H1 (cell line): ENCODE data around the gene PIP5K1C. TPM values are rescaled to one million over a fixed set of nuclear protein-coding genes. Genes with fewer than 3 reads are reported as not detected.

ENCODE experiments used
- CTCF ChIA-PET: fragments of 300-600 bp; sonication (Branson Sonifier 250); formaldehyde crosslinking; loops from one replicate; lab custom pipeline; 2021; ENCODE audit not compliant: partially characterized antibody; lab: Charles Lee
- POLR2A ChIA-PET: fragments of 300-600 bp; sonication (Branson Sonifier 250); formaldehyde crosslinking; loops from one replicate; lab custom pipeline; 2021; ENCODE audit warnings: inconsistent platforms; ENCODE audit not compliant: partially characterized antibody; lab: Charles Lee
- DNase-seq, 2 experiments: peaks; one replicate each; pipeline versions ENCODE4 v3.0.0 to v3.0.0-alpha.2; 2010 to 2022; ENCODE audit warnings: low spot score in 2 of 2, low read depth in 1 of 2, mixed read lengths in 1 of 2
- FAIRE-seq: peaks from 2 replicates; lab custom pipeline; 2011; peaks lifted over from hg19 to GRCh38; lab: Jason Lieb, UNC
- H2AFZ ChIP-seq: 2 replicates; pipeline ENCODE4 v1.8.1; 2012; ENCODE audit warnings: low read length, inconsistent platforms
- H2AK5ac ChIP-seq: 2 replicates; pipeline ENCODE4 v1.6.1; 2013; ENCODE audit warnings: low read depth, low read length
- H2BK120ac ChIP-seq: replicated peaks from 2 replicates; pipeline ENCODE3; 2013; ENCODE audit warnings: low read depth, low read length, inconsistent platforms
- H2BK12ac ChIP-seq: 2 replicates; pipeline ENCODE4 v1.6.1; 2013; ENCODE audit warnings: low read depth, low read length
- H2BK15ac ChIP-seq: 2 replicates; pipeline ENCODE4 v1.6.1; 2013; ENCODE audit warnings: low read length
- H2BK20ac ChIP-seq: 2 replicates; pipeline ENCODE4 v1.6.1; 2013; ENCODE audit warnings: low read length
- H2BK5ac ChIP-seq: 2 replicates; pipeline ENCODE4 v1.6.1; 2013; ENCODE audit warnings: low read depth, low read length
- H3K14ac ChIP-seq: 2 replicates; pipeline ENCODE4 v1.6.1; 2013; ENCODE audit warnings: inconsistent platforms; ENCODE audit not compliant: insufficient read length
- H3K18ac ChIP-seq: 2 replicates; pipeline ENCODE4 v1.6.1; 2013; ENCODE audit warnings: low read length; ENCODE audit errors: extremely low read depth
- H3K23ac ChIP-seq: 2 replicates; pipeline ENCODE4 v1.6.1; 2013; ENCODE audit warnings: inconsistent platforms; ENCODE audit not compliant: insufficient read length
- H3K23me2 ChIP-seq: 2 replicates; pipeline ENCODE4 v1.6.1; 2013; ENCODE audit warnings: low read depth, low read length
- H3K27ac ChIP-seq: 2 replicates; pipeline ENCODE4 v1.6.1; 2011; ENCODE audit warnings: low read depth, low read length, inconsistent platforms
- H3K27me3 ChIP-seq, 4 experiments: replicated peaks in 1 of 4; 1 replicate in 1 of 4; 2 replicates in 3 of 4; pipeline versions ENCODE4 v1.6.1 to v1.8.1; 2011 to 2013; ENCODE audit warnings: low read length in 3 of 4, mild to moderate bottlenecking in 3 of 4, inconsistent platforms in 2 of 4, mixed read lengths in 2 of 4, moderate library complexity in 1 of 4; ENCODE audit not compliant: control insufficient read depth in 3 of 4, insufficient read depth in 3 of 4; ENCODE audit errors: extremely low read depth in 1 of 4
- H3K36me3 ChIP-seq, 4 experiments: 2 replicates each; pipeline versions ENCODE4 v1.6.1 to v1.8.1; 2011 to 2013; ENCODE audit warnings: mild to moderate bottlenecking in 4 of 4, low read length in 3 of 4, moderate library complexity in 2 of 4, control low read depth in 1 of 4, inconsistent platforms in 1 of 4; ENCODE audit not compliant: insufficient read depth in 4 of 4, control insufficient read depth in 2 of 4
- H3K4ac ChIP-seq: replicated peaks from 2 replicates; pipeline ENCODE3; 2013; ENCODE audit warnings: low read length, low read depth, mixed read lengths, inconsistent platforms; ENCODE audit not compliant: insufficient read length
- H3K4me1 ChIP-seq, 4 experiments: replicated peaks in 1 of 4; 1 replicate in 1 of 4; 2 replicates in 3 of 4; pipeline versions ENCODE4 v1.6.1 to v1.8.1; 2011 to 2013; ENCODE audit warnings: low read length in 3 of 4, inconsistent platforms in 2 of 4, mixed read lengths in 1 of 4; ENCODE audit not compliant: insufficient read depth in 4 of 4, control insufficient read depth in 3 of 4
- H3K4me2 ChIP-seq, 2 experiments: 2 replicates each; pipeline versions ENCODE4 v1.6.1 to v1.8.1; 2011 to 2013; ENCODE audit warnings: low read depth in 2 of 2, low read length in 2 of 2, control low read depth in 1 of 2, inconsistent platforms in 1 of 2, mild to moderate bottlenecking in 1 of 2; ENCODE audit not compliant: insufficient read depth in 1 of 2
- H3K4me3 ChIP-seq, 4 experiments: fragments of 200-600, 300-600 bp in 1 of 4; sonication (generic), shearing (Covaris generic), sonication (Bioruptor Twin) in 1 of 4; 2 replicates each; pipeline versions ENCODE4 v1.5.1 to v1.8.1; 2011 to 2016; ENCODE audit warnings: low read length in 4 of 4, low read depth in 3 of 4, control low read depth in 2 of 4, inconsistent platforms in 2 of 4, mild to moderate bottlenecking in 2 of 4, mixed read lengths in 1 of 4, moderate library complexity in 1 of 4; ENCODE audit not compliant: insufficient read depth in 2 of 4; ENCODE audit errors: extremely low read depth in 1 of 4
- H3K56ac ChIP-seq: replicated peaks from 2 replicates; pipeline ENCODE3; 2013; ENCODE audit warnings: low read depth, mild to moderate bottlenecking, mixed read lengths, low read length, inconsistent platforms; ENCODE audit not compliant: insufficient read length
- H3K79me1 ChIP-seq: 2 replicates; pipeline ENCODE4 v1.6.1; 2013; ENCODE audit warnings: low read depth, low read length, control low read depth
- H3K79me2 ChIP-seq, 2 experiments: 2 replicates each; pipeline versions ENCODE4 v1.6.1 to v1.8.1; 2012 to 2013; ENCODE audit warnings: low read length in 2 of 2, mild to moderate bottlenecking in 2 of 2, inconsistent platforms in 1 of 2; ENCODE audit not compliant: insufficient read depth in 2 of 2, control insufficient read depth in 1 of 2
- H3K9ac ChIP-seq, 4 experiments: replicated peaks in 1 of 4; 1 replicate in 1 of 4; 2 replicates in 3 of 4; pipeline versions ENCODE4 v1.6.1 to v1.8.1; 2011 to 2013; ENCODE audit warnings: low read depth in 3 of 4, low read length in 3 of 4, control low read depth in 2 of 4, mild to moderate bottlenecking in 2 of 4, moderate library complexity in 2 of 4, inconsistent platforms in 1 of 4; ENCODE audit errors: extremely low read depth in 1 of 4
- H3K9me3 ChIP-seq, 2 experiments: 2 replicates each; pipeline versions ENCODE4 v1.6.1 to v1.8.1; 2012 to 2013; ENCODE audit warnings: mild to moderate bottlenecking in 2 of 2, moderate library complexity in 2 of 2, control low read depth in 1 of 2, inconsistent platforms in 1 of 2, low read depth in 1 of 2, low read length in 1 of 2, mixed read lengths in 1 of 2; ENCODE audit not compliant: insufficient read depth in 2 of 2
- H4K20me1 ChIP-seq, 2 experiments: replicated peaks in 1 of 2; 2 replicates each; pipeline versions ENCODE3 to v1.8.1; 2011 to 2013; ENCODE audit warnings: inconsistent platforms in 2 of 2, low read length in 2 of 2, mild to moderate bottlenecking in 1 of 2; ENCODE audit not compliant: insufficient read depth in 2 of 2, control insufficient read depth in 1 of 2
- H4K5ac ChIP-seq: 2 replicates; pipeline ENCODE4 v1.6.1; 2013; ENCODE audit warnings: low read length, low read depth, mixed read lengths, inconsistent platforms; ENCODE audit not compliant: insufficient read length
- H4K8ac ChIP-seq: 2 replicates; pipeline ENCODE4 v1.8.0; 2013; ENCODE audit warnings: mild to moderate bottlenecking, moderate library complexity, low read length, inconsistent platforms; ENCODE audit not compliant: insufficient read depth; ENCODE audit errors: extremely low read depth
- H4K91ac ChIP-seq: replicated peaks from 2 replicates; pipeline ENCODE3; 2013; ENCODE audit warnings: low read length, mixed read lengths, inconsistent platforms; ENCODE audit not compliant: insufficient read length
- ASH2L ChIP-seq: fragments of 200-600, 300-600 bp; sonication (generic); IDR thresholded peaks from one replicate; pipeline ENCODE4 v1.7.1; 2017; ENCODE audit warnings: low read length
- CBX5 ChIP-seq: fragments of 300-800, 300-1000 bp; sonication (generic); IDR thresholded peaks from 2 replicates; pipeline ENCODE4 v1.7.1; 2016; ENCODE audit warnings: antibody characterized with exemption, low read length, low read depth
- CHD2 ChIP-seq: IDR thresholded peaks from 2 replicates; pipeline ENCODE4 v1.6.1; 2012; ENCODE audit warnings: low read length, improper control_type of control experiment
- FOSL1 ChIP-seq: IDR thresholded peaks from 2 replicates; pipeline ENCODE4 v1.6.1; 2011; ENCODE audit warnings: mild to moderate bottlenecking, low read depth, low read length, moderate library complexity; ENCODE audit not compliant: insufficient read depth
- HDAC2 ChIP-seq, 2 experiments: fragments of 300-600 bp in 1 of 2; sonication (generic) in 1 of 2; IDR thresholded peaks; 2 replicates each; pipeline ENCODE4 v1.6.1; 2011 to 2012; ENCODE audit warnings: low read depth in 2 of 2, low read length in 2 of 2, mild to moderate bottlenecking in 2 of 2, moderate library complexity in 2 of 2, borderline replicate concordance in 1 of 2, inconsistent platforms in 1 of 2
- KDM5A ChIP-seq: fragments of 200-600 bp; IDR thresholded peaks from 2 replicates; pipeline ENCODE4 v1.7.1; 2012; ENCODE audit warnings: mild to moderate bottlenecking, low read length, inconsistent platforms, mixed read lengths
- MAX ChIP-seq: IDR thresholded peaks from 2 replicates; pipeline ENCODE4 v1.6.1; 2012; ENCODE audit warnings: inconsistent platforms
- NANOG ChIP-seq: IDR thresholded peaks from 2 replicates; pipeline ENCODE4 v1.6.1; 2011; ENCODE audit warnings: low read length, low read depth, mild to moderate bottlenecking, inconsistent platforms; ENCODE audit not compliant: insufficient read depth, poor library complexity, severe bottlenecking
- NRF1 ChIP-seq: IDR thresholded peaks from 2 replicates; pipeline ENCODE4 v1.6.1; 2011; ENCODE audit warnings: mild to moderate bottlenecking, low read depth, low read length, improper control_type of control experiment
- SIRT6 ChIP-seq: IDR thresholded peaks from one replicate; pipeline ENCODE4 v1.7.1; 2012; ENCODE audit warnings: low read length, inconsistent platforms
- SIX5 ChIP-seq: IDR thresholded peaks from 2 replicates; pipeline ENCODE4 v1.6.1; 2011; ENCODE audit warnings: mild to moderate bottlenecking, low read depth, low read length
- SP1 ChIP-seq: IDR thresholded peaks from 2 replicates; pipeline ENCODE4 v1.6.1; 2011; ENCODE audit warnings: low read depth, low read length
- SRF ChIP-seq: IDR thresholded peaks from 2 replicates; pipeline ENCODE4 v1.6.1; 2011; ENCODE audit warnings: mild to moderate bottlenecking, low read depth, low read length, moderate library complexity
- SUZ12 ChIP-seq: fragments of 200-600 bp; sonication (generic); IDR thresholded peaks from 2 replicates; pipeline ENCODE4 v1.6.1; 2012; ENCODE audit warnings: mild to moderate bottlenecking, inconsistent platforms, low read length, moderate library complexity, mixed read lengths
- TAF1 ChIP-seq: IDR thresholded peaks from 2 replicates; pipeline ENCODE4 v1.6.1; 2011; ENCODE audit warnings: mild to moderate bottlenecking, low read depth, low read length
- WGBS, 2 experiments: shearing (Covaris generic) in 1 of 2; methylation state at CpG; one replicate each; pipeline versions ENCODE4 v1.1.6 to v1.1.7; 2013 to 2015; ENCODE audit warnings: low lambda C conversion rate in 2 of 2, mixed read lengths in 2 of 2, inconsistent platforms in 1 of 2, low coverage in 1 of 2, missing lambda C conversion rate in 1 of 2; ENCODE audit not compliant: insufficient replicate concordance in 2 of 2, insufficient coverage in 1 of 2, insufficient read length in 1 of 2; ENCODE audit errors: extremely low coverage in 1 of 2, missing lambda C conversion rate in 1 of 2; 5-methylcytosine and 5-hydroxymethylcytosine counted together
- polyA plus RNA-seq, 7 experiments: library from polyadenylated mRNA; depleted of rRNA in 3 of 7; stranded (reverse) in 5 of 7; unstranded in 2 of 7; fragments of >200 nt in 5 of 7; fragments of 200-250 nt in 2 of 7; gene quantifications; 1 replicate in 5 of 7; 2 replicates in 1 of 7; 4 replicates in 1 of 7; pipeline versions ENCODE4 v1.2.1 to v1.2.3, GENCODE V29; 2011 to 2013; ENCODE audit warnings: missing spikeins in 2 of 7, mixed read lengths in 2 of 7
- total RNA-seq: library from RNA; stranded (reverse); fragmentation: NEBNext Ultra II Directional; extraction: Animal tissue kit (Norgen Biotek cat#: 25700); gene quantifications from 2 replicates; pipeline ENCODE4 v1.2.1, GENCODE V29; 2021

PIP5K1C gene
- total and polyA plus RNA-seq, 2 of the 8 experiments (the other 6 are each of a cell fraction or from before 2014, with no cell fraction given) = 10.6 to 32.9 TPM

- H3K79me2 ChIP-seq = peaks cover 0 to 4% of the 10 kb centered on the region in 2 experiments; a peak in 2 of 4 replicates
- H2AK5ac ChIP-seq = no peak overlapping the region
- no peak overlapping the region for H3K27ac ChIP-seq
- FAIRE-seq (no peak), DNase-seq (no peak)
- H3K23ac ChIP-seq = no peak overlapping the region
- no peaks in the 10 kb centered on the region for H3K9me3 ChIP-seq
- H3K18ac ChIP-seq = no peak overlapping the region
- no peak overlapping the region for H3K9ac ChIP-seq
- H4K5ac ChIP-seq = no peak overlapping the region
- H3K4ac ChIP-seq = no peak overlapping the region
- H2BK20ac ChIP-seq = no peak overlapping the region
- H2BK15ac ChIP-seq = no peak overlapping the region
- WGBS, 2 experiments = 84% methylated on average over 16 of the region's 17 CpGs; no CpG with 5 or more reads in 1 of the 2 experiments
- no peak overlapping the region for H3K4me3 ChIP-seq
- POLR2A ChIA-PET = interaction anchor here (0.6 to 1.4 kb wide), 4 partner anchors 11 to 119 kb away, joined by 3 to 6 read pairs (median 4); partner anchors contain the start of gene DOHH
- no peak overlapping the region for H3K56ac ChIP-seq
- no peak overlapping the region for H2BK5ac ChIP-seq
- no peak overlapping the region for H4K8ac ChIP-seq
- H3K23me2 ChIP-seq = no peaks in the 10 kb centered on the region
- H3K14ac ChIP-seq = no peak overlapping the region
- no peak overlapping the region for H3K4me2 ChIP-seq
- H3K27me3 ChIP-seq = no peaks in the 10 kb centered on the region
- no peak overlapping the region for H4K91ac ChIP-seq
- no peak overlapping the region for H2BK120ac ChIP-seq
- H4K20me1 ChIP-seq = peaks cover 0 to 13% of the 10 kb centered on the region in 2 experiments
- CTCF ChIA-PET = interaction anchor here (0.6 to 7.3 kb wide), 10 partner anchors 8 to 100 kb away, joined by 3 to 38 read pairs (median 4); partner anchors contain the start of genes GIPC3 and TBXA2R
- peaks cover 7% of the 10 kb centered on the region for H3K79me1 ChIP-seq
- no peak overlapping the region for H2BK12ac ChIP-seq
- H2AFZ ChIP-seq = no peak overlapping the region
- H3K36me3 ChIP-seq = peaks cover 2 to 5% (median 3%) of the 10 kb centered on the region in 4 experiments; a peak in 4 of 8 replicates
- H3K4me1 ChIP-seq = peaks cover 0 to 3% (median under 1%) of the 10 kb centered on the region in 4 experiments; a peak in 4 of 7 replicates
- TF ChIP-seq CHD2 = no peak
- TF ChIP-seq NRF1 = no peak
- no peak for TF ChIP-seq MAX
- no peak for TF ChIP-seq SP1
- no peak for TF ChIP-seq HDAC2 (IDR thresholded peaks at IDR 0.05; ENCODE audit: borderline replicate concordance in 1 of 2, low read depth in 2 of 2, low read length in 2 of 2)
- TF ChIP-seq FOSL1 = no peak
- TF ChIP-seq NANOG = no peak
- TF ChIP-seq SIX5 = no peak
- no peak for TF ChIP-seq KDM5A
- no peak for TF ChIP-seq CBX5
- TF ChIP-seq ASH2L = no peak
- no peak for TF ChIP-seq SRF
- no peak for TF ChIP-seq TAF1
- TF ChIP-seq SIRT6 = no peak
- no peak for TF ChIP-seq SUZ12
Observed at GRCh38 chr19:3619631-3620012, 80.6 kb downstream of the PIP5K1C start.
